Stimulated activated CD4-positive, alpha-beta T cell treated with anti-CD3 and anti-CD28 coated beads, Interleukin-4, amount 100 ng/mL, for 24 hours (primary cell): ENCODE measurements around the gene ZNF724.
"Not testable (repeated sequence)": the region's sequence is repeated elsewhere in the genome, so short reads cannot be mapped to it uniquely, and the experiment has no call there.

Experiments
- DNase-seq: peaks from one replicate; pipeline ENCODE4 v3.0.0-alpha.2; 2020

The ZNF724 gene

DNA sequence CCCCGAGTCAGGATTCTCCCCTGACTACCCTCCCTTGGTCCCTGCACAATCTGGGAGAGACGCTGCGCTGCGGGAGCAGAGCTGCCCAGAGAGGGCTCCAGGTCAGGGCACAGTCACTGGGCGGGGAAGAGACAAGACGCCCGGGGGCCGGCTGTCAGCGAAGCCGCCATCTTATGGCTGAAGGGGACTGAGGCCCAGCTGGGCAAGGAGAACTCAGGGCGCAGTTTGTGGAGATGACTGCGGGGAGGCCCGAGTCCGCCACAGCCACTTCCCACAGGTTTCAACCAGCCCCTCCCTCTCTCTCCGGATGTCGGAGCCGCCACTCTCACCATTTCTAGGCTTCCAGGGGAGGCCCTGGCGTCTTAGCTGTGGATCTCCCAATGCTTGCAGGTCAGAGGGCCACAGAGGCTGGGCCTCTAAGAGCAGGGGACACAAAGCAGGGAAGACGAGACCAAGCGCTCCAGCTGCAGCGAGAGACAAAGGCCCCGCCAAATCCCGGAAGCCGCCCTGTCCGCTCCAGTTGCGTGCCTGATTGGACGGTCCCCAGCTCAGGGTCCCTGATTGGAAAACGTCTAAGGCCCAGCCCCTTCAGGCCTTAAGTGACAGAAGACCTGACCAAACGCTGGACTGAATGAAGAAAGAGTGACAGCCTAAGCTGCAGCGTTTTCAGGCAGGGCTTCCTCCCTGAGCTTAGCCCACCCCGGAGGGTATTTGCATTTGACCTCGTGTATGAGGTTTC, at the start of gene ZNF724:
ZNF724 (minus strand) TSS at position 484 of the 739 bp plus-strand sequence; CDS start at position 332, 152 bp downstream.
- DNase-seq, result peak; percentile 91

DNA sequence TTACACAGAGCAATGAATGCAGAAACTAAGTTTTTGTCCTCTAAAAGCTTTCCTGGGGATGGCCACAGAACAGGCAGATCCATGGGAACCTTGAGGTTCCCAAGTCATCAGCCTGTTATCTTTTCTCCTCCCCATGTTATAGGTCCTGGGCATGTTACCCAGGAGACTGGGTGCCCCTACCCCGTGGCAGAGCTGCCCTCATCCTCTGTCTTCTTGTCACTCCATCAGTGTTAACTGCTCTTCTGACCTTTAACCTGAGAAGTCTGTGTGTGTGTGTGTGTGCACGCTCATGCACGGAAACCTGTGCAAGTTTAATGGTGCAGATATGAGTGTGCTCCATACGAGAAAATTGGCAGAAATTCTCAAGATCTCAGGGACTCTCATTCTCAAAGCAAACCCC, 43.9 kb upstream of the ZNF724 start:
- DNase-seq, result no peak

DNA sequence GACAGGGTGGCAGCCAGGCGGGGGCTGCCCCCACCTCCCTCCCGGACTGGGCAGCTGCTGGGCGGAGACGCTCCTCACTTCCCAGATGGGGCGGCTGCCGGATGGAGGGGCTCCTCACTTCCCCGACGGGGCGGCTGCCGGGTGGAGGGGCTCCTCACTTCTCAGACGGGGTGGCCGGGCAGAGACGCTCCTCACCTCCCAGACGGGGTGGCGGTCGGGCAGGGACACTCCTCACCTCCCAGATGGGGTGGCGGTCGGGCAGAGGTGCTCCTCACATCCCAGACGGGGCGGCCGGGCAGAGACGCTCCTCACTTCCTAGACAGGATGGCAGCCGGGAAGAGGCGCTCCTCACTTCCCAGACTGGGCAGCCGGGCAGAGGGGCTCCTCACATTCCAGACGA, 39.8 kb upstream of the ZNF724 start:
- DNase-seq, result not testable (repeated sequence)

DNA sequence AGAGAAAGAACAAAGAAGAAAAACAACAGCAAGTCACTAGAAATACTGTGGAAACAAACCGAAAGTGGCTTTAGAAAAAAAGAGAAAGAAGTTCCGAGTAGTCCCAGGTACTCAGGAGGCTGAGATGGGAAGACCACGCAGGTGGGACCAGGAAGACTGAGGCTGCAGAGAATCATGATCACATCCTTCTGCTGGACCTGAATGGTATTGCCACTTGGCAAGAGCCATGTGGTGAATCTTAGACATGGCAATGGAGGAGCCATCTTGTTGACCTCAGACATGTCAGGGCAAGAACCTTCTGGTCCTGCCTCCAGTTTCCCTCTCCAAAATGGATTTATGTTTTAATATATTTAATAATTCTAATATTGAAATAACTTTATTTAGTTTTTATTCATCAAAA, 37.4 kb upstream of the ZNF724 start:
- no peak for DNase-seq

DNA sequence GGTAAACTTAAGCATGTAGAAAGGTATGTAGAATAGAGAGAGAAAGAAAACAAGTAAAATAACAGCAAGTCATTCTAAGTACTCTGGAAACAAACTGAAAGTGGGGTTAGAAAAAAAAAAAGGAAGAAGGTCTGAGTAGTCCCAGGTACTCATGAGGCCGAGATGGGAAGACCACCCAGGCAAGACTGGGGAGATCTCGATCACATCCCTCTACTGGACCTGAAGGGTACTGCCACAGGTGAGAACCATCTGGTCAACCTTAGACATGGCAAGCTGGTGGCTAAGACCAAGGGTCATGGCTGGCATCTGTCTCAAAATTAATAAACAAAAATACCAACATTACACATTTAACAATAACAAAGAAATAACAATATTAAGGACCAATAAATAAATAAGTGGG, 36.3 kb upstream of the ZNF724 start:
- no peak for DNase-seq

DNA sequence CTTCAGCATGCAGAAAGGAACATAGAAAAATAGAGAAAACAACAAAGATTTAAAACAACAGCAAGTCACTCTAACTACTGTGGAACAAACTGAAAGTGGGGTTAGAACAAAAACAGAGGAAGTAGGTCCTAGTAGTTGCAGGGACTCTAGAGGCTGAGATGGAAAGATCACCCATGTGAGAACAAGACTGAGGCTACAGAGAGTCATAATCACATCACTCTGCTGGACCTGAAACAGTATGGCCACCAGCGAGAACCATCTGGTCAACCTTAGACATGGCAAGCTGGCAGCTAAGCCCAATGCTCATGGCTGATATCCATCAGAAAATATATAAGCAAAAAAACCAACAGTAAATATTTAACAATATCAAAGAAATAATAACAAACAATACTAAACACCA, 35.8 kb upstream of the ZNF724 start:
- no peak for DNase-seq

DNA sequence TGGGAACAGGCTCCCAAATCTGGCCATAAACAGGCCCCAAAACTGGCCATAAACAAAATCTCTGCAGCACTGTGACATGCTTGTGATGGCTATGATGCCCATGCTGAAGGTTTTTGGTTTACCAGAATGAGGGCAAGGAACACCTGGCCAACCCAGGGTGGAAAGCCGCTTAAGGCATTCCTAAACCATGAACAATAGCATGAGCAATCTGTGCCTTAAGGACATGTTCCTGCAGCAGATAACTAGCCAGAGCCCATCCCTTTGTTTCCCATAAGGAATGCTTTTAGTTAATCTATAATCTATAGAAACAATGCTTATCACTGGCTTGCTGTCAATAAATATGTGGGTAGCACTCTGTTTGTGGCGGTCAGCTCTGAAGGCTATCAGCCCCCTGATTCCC, 35.1 kb upstream of the ZNF724 start:
- DNase-seq, result not testable (repeated sequence)

DNA sequence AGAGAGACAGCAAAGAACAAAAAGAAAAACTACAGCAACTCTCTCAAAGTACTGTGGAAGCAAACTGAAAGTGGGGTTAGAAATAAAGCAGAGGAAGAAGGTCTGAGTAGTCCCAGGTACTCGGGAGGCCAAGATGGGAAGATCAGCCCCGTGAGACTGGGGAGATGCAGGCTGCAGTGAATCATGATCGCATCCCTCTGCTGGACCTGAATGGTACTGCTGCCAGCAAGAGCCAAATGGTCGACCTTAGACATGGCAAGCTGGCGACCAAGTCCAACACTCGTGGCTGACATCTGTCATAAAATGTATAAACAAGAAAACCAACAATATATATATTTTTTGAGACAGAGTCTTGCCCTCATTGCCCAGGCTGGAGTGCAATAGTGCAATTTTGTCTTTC, 33.7 kb upstream of the ZNF724 start:
- peak; percentile 66 for DNase-seq

DNA sequence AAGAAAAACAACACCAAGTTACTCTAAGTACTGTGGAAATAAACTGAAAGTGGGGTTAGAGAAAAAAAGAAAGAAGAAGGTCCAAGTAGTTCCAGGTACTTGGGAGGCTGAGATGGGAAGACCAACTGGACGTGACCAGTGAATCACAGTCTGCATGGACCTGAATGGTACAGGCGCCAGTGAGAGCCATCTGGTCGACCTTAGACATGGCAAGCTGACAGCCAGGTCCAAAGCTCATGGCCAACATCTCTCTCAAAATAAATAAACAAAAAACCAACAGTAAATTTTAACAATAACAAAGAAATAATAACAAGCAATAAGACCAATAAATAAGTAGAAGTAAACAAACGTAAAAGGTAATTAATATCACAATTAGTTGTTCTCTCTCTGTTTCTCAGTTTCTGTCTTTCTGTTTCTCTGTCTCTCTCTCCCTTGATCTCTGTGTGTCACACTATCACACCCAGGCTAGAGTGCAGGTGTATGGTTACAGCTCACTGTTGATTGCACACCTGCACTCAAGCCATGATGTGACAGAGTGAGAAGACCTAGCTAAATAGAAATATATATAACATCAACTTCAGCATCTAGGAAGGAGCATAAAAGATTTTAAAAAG, 31.6 kb upstream of the ZNF724 start:
- DNase-seq, result no peak

DNA sequence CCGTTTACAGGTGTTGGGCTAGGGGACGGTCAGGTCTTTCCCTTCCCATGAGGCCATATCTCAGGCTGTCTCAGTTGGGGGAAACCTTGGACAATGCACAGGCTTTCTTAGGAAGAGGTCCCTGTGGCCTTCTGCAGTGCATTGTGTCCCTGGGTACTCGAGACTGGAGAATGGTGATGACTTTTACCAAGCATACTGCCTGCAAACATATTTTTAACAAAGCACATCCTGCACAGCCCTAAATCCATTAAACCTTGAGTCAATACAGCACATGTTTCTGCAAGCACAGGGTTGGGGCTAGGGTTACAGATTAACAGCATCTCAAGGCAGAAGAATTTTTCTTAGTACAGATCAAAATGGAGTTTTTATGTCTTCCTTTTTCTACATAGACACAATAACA, 27.9 kb upstream of the ZNF724 start:
- not testable (repeated sequence) for DNase-seq

DNA sequence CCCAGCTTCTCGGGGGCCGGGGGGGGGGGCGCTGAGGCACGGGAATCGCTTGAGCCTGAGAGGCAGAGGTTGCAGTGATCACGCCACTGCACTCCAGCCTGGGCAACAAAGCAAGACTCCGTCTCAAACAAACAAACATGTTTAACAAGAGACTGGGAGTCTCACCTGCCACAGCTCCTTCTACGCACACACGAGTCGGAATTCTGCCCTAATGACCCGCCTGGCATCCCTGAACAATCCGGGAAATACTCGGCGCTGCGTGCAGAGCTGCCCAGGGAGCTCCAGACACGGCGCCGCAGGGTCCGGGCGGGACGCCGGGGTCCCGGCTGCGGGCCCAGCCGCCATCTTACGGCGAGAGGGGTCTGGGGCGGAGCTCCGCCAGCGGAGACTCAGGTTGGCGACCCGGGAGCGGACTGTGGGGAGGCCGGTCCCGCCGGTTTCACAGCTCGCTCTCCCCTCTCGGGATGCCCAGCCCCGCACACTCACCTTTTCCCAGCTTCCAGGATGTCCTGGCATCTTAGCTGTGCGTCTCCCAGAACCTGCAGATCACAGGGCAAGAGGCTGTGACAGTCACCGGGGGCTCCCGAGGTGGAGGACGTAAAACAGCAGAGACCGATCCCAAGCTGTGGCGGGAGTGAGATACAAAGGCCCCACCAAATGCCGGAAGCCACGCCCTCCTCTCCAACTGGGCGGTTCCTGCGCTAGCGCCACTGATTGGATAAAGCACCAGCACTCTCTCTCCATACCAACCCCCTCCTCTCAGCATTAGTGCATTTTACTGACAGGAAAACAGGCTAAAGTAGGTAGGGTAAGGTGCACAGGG, 23.6 kb upstream of the ZNF724 start:
- DNase-seq, result peak; percentile 94

DNA sequence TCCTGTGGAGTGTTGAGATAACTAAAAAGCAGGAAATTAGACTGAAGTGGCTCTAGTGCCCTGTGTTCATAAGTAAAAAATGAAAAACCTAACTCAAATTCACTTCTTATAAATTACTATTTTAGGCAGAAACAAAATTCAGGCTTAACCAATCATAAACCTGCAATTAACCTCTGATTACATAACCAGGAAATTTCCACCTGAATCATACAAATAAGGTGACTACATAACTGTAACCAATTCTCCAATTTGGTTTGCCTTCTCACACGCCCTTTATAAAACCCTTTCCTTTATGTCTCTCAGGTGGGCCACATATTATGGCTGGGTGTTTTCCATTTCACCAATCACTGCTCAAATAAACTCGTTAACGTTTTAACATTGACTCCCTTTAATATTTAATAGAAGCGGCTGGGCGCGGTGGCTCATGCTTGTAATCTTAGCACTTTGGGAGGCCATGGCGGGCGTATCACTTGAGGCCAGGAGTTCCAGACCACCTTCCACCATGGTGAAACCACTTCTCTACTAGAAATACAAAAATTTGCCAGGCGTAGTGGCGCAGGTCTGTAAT, 22.9 kb upstream of the ZNF724 start:
- peak; percentile 9 for DNase-seq

DNA sequence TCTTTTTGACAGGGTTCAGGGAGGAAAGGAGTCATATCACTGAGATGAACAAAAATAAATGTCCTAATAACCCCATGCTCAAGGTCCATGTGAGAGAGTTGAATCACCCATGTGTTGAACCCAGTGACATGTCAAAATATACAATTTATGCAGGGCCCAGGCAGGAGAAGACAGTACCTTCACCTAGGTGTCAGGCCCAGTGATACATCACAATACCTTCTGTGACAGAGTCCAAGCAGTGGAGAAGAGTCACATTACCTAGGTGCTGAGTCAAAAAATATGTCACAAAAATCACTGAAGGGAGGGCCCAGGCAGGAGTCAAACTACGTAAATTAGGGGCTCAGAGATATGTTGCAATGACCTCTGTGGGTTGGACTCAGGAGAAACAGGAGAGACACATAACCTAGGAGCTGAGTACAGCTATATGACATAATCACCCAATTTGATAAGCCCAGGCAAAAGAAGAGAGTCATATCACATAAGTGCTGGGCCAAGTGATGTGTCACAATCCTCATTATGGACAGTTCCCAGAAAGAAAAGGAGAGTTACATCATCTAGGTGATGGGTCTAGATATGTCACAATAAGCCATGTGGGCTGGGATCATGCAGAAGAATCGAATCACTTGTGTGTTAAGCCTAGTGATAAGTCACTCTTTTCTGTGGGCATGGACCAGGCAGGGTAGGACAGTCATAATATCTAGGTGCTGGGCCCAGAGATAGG, 13.8 kb upstream of the ZNF724 start:
- DNase-seq, result no peak

DNA sequence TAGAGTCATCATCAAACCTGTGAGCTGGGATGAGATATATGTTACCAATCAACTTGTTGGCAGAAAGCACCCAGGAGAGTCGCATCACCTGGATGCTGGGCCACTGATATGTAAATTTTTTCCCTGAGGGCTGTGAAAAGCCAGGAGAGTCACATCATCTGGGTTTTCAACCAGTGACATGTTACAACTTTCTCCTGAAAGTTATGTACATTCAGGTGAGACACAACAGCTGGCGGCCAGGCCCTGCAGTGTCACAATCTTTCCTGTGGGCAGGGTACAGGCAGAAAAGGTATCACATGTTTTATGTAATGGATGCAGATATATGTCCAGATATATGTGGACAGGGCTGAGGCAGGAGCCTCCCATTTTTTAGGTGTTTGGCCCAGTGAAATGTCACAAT, 13.2 kb upstream of the ZNF724 start:
- no peak for DNase-seq

DNA sequence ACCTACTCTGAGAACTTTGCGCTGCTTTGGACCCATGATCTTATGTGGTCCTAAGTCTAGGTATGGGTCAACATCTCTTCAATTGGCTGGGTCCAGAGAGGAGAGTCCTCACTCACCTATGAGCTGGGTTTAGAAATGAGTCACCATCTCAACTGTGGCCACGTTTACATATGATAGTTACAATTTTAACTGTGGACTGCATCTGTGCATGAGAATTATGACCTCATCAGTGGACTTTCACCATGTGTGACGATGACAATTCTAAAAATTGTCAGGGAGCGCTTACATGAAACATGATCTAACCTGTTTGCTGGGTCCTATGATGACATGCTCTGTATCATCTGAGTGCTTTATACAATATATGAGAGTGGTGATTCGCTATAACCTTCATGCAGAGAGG, 12.7 kb upstream of the ZNF724 start:
- DNase-seq, result no peak

DNA sequence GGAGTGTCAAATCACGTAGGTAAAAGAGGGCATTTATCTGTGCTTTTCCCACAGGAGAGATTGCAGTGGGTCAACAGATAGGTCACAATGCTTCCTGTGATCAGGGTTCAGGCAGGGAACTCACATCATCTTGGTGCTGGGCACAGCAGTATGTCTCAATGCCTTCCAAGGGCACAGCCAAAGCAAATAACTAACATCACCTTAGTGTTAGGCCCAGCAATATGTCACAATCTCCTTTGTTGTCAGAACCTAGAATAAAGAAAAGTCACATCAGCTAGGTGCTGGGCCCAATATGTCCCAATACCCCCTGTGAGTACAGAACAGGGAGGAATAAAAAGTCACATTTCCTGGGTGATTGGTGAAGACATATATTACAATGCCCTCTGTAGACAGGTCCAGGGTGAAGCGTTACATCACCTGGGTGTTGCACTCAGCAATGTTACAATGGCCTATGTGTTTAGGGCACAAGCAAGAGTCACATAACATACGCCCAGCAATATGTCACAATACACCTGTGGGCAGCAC, 11.4 kb upstream of the ZNF724 start:
- no peak for DNase-seq

DNA sequence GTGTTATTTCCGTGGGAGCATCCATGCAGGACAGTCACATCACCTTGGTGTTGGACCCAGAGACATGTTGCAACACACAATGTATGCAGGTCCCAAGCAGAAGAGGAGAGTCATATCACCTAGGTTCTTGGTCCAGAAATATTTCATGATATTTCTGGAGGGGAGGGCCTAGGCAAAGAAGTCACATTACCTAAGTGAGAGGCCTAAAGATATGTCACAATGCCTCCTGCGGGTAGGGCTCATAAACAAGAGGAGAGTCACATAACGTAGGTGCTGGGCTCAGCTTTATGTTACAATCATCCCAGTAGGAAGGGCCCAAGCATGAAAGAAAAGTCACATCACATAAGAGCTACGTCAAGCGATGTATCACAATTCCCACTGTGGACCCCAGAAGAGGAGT, 10.8 kb upstream of the ZNF724 start:
- DNase-seq, result no peak

DNA sequence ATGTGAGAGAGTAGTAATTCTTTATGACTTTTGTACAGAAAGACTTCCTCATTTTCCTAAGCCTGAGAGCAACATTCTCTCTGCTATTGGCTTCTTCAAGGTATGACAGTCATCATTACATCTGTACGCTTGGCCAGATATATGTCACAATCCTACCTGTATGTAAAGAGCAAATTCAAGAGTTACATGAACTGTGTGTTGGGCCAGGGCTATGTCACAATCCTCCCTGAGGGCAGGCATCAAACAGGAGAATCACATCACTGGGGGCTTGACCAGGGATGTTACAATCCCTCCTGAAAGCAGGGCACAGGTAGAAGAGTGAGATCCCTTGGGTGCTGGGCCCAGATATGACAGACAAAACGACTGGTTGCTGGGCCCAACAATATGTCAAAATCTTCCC, 9.8 kb upstream of the ZNF724 start:
- no peak for DNase-seq

DNA sequence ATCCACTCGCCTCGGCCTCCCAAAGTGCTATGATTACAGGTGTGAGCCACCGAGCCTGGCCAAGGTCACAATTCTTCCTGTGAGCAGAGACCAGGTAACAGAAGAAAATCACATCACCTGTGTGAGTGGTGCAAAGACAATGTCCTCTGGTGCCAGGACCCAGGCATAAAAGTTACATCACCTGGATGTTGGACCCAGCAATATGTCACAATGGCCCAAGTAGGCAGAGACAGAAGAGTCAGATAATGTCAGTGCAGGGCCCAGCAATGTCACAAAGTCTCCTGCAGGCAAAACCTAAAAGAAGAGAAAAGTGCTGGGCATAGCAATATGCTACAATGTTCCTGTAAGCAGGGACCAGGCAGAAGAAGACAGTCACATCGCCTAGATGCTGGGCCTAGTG, 5.5 kb upstream of the ZNF724 start:
- no peak for DNase-seq

DNA sequence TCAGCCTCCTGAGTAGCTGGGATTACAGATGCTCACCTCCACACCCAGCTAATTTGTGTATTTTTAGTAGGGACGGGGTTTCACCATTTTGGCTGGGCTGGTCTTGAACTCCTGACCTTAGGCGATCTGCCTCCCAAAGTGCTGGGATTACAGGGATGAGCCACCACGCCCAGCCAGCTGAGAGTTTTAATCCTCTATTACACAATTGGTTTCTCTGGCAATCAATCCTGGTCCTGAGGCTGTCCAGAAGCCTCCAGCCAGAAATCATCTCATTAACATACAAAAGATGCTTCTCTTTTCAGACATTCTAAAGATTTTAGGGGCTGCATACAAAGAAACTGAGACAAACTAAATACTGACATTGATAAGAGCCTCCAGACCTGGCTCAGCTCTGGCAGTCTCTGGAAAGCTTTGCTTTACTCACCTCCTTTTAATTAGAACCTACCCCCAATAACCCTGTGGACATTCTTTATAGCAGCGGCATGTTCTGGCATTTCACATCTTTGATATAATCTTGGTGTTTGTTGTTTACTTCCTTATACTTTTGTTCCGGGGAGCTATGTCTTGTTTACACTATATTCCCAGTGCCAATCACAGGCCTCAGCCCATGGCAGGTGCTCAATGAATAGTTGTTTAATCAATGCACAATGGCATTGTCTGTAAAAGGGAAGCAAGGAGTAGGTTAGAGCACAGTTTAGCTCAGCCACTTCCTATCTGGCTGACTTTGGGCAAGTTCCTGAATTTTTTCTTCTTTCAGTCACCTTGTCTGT, 4.1 kb upstream of the ZNF724 start:
- no peak for DNase-seq

DNA sequence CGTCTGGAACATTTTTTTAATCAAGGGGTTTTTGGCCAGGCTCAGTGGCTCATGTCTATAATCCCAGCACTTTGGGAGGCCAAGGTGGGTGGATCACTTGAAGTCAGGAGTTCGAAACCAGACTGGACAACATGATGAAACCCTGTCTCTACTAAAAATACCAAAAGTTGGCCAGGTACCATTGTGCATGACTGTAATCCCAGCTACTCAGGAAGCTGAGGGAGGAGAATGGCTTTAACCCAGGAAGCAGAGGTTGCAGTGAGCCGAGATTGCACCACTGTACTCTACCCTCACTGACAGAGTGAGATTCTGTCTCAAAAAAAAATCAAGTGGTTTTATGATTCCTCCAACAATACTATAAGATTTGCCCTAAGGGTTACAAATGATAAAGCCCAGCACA, 3.1 kb upstream of the ZNF724 start:
- not testable (repeated sequence) for DNase-seq

DNA sequence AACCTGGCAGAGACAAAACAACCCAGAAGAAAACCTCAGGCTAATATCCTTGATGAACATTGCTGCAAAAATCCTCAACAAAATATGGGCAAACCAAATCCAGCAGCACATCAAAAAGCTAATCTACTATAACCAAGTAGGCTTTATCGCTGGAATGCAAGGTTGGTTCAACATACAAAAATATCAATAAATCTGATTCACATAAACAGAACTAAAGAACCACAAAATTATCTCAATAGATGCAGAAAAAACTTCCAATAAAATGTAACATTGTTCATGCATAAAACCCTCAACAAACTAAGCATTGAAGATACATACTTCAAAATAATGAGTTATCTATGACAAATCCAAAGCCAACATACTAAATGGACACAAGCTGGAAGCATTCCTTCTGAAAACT, 8.8 kb downstream of the ZNF724 start:
- no peak for DNase-seq
